Measurements from ENCODE around the gene BICD2. TPM values are rescaled to one million over a fixed set of nuclear protein-coding genes. Genes with fewer than 3 reads are reported as not detected.

BICD2 gene
- total RNA-seq, 1 experiment from 2014 or later: 67.4 TPM

DNA sequence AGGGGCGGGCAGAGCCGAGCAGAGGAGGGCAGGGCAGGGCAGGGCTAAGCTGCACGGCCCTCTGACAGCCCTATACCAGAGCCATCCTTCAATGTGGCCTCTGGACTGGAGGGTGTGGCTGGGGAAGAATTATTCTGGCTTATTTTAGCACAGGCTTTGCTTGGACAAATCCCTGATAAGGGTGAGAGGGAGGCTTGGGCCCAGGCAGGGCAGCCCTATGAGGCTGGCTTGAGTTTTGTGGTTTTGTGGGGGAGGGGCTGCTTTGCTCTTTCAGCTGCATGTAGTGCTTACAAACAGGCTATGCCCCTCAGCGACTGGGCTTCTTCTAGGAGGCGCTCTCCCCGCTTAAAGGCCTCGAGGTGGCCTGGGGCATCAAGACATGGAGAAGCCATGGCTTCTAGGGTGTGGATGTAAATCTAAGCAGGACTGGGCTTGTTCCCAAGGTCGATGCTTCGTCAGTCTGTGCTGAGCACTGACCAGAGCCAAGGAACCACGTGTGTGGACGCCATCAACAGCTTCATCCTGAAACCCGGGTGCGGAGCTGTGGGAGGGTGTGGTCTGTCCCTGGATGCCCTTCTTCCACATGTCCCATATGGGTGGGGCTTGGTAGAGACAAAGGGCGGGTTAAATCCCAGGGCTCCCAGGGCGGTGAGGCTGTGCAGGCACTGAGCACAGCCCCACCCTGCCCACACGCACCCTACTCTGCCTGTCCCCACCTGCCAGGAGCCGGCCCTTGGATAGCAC lies 49.0 kb downstream of the BICD2 start:
- Histone ChIP-seq H3K27ac (no peak overlapping the region), H3K9me3 (replicated peaks) (no peaks in the 10 kb centered on the region), H3K36me3 (peaks cover 94% of the 10 kb centered on the region), H3K4me1 (replicated peaks) (no peaks in the 10 kb centered on the region), H3K4me3 (no peak overlapping the region), H3K27me3 (replicated peaks) (no peaks in the 10 kb centered on the region)
- DNase-seq (ENCODE audit: low read depth in 1 of 2, low spot score in 2 of 2): no peak

DNA sequence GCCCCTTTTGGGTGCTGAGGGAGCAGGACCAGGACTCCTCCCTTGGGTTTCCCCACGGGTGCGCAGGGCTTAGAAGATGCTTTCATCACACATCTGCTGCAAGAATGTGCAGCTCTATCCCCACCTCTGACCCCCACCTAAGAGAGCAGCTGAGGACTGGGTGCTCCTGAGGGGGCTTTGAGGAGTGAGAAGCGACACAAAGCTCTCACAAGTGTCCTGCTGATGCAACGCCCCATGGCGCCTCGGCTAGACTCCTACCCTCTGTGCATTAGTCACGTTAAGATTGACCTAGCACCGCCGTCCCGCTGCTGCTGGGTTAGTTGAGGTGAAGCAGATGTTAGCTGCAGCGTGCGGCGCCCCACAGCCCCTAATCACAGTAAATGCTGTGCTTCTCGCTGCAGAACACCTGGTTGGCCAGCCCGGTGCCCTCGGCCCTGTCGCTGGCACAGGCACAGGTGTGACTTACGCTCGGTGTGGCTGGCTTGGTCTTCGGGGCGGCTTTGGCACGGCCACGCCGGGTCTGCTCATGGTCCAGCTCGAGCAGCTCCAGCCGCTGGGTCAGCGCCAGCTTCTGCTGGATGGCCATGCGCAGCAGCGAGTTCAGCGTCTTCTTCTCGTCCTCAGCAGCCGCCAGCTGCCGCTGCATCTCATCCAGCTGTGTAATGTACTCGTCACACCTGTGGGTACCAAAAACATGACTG lies 49.7 kb downstream of the BICD2 start:
- Histone ChIP-seq H3K4me1 (replicated peaks) (no peaks in the 10 kb centered on the region), H3K9me3 (replicated peaks) (no peaks in the 10 kb centered on the region), H3K4me3 (no peak overlapping the region), H3K27me3 (replicated peaks) (no peaks in the 10 kb centered on the region), H3K27ac (no peak overlapping the region), H3K36me3 (peaks cover 94% of the 10 kb centered on the region)
- DNase-seq (ENCODE audit: low read depth in 1 of 2, low spot score in 2 of 2): no peak

GRCh38 chr9:92714016-92714415 lies 50.6 kb downstream of the BICD2 start:
- H3K4me1 ChIP-seq (replicated peaks): no peaks in the 10 kb centered on the region
- H3K36me3 ChIP-seq: peaks cover 90% of the 10 kb centered on the region
- H3K4me3 ChIP-seq: no peak overlapping the region
- no peak overlapping the region for H3K27ac ChIP-seq
- no peak for DNase-seq (ENCODE audit: low read depth in 1 of 2, low spot score in 2 of 2)
- no peaks in the 10 kb centered on the region for H3K9me3 ChIP-seq (replicated peaks)
- no peaks in the 10 kb centered on the region for H3K27me3 ChIP-seq (replicated peaks)

- no peaks in the 10 kb centered on the region for H3K27me3 ChIP-seq (replicated peaks)
- H3K36me3 ChIP-seq: peaks cover 85% of the 10 kb centered on the region
- H3K27ac ChIP-seq: no peak overlapping the region
- no peak overlapping the region for H3K4me3 ChIP-seq
- no peak for DNase-seq (ENCODE audit: low read depth in 1 of 2, low spot score in 2 of 2)
- H3K9me3 ChIP-seq (replicated peaks): no peaks in the 10 kb centered on the region
- peaks cover 3% of the 10 kb centered on the region; the same call in 1 of the 2 replicates for H3K4me1 ChIP-seq (replicated peaks)
Measured at GRCh38 chr9:92713528-92713927, 51.1 kb downstream of the BICD2 start.

DNA sequence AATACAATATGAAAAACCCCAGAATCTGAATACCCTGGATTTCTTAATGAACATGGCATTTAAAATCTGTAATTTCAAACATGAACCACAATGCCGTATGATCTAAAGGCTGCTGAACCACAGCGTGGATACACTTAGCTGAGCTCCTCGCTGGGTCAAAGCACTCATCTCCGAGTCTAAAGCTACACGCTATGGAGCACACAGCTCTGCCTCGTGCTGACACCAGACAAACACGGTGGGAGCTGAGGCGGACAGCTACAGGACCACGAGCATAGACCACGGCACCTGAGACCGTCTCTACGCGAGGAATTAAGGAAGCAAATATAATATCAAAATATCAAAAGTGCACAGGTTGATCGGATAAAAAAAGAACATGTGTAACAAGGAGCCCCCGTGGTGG lies 51.9 kb downstream of the BICD2 start:
- H3K4me3 ChIP-seq: no peak overlapping the region
- H3K4me1 ChIP-seq (replicated peaks): peaks cover 11% of the 10 kb centered on the region
- H3K27me3 ChIP-seq (replicated peaks): no peaks in the 10 kb centered on the region
- H3K36me3 ChIP-seq: peaks cover 78% of the 10 kb centered on the region
- H3K9me3 ChIP-seq (replicated peaks): no peaks in the 10 kb centered on the region
- no peak overlapping the region for H3K27ac ChIP-seq
- no peak for DNase-seq (ENCODE audit: low read depth in 1 of 2, low spot score in 2 of 2)

DNA sequence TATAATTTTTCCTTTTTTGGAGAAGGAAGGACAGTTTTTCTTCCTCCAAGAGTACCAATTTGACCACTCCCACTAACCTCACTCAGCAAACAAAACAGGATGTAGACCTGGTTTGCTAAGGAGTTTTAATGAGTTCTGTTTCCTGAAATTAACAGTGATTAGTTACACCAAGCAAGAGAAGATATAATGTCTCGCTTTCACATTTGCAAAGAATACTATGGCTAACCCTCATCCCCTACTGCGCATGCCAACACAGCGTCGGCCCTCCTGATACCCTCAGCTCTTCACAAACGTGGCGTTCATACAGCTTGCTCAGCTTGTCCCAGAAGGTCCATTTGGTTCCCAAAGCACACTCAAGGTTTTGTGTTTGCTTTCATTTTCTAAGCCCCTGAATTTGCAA lies 52.8 kb downstream of the BICD2 start:
- Histone ChIP-seq H3K9me3 (replicated peaks) (no peaks in the 10 kb centered on the region), H3K27me3 (replicated peaks) (no peaks in the 10 kb centered on the region), H3K4me1 (replicated peaks) (peaks cover 18% of the 10 kb centered on the region), H3K4me3 (no peak overlapping the region), H3K27ac (no peak overlapping the region), H3K36me3 (peaks cover 68% of the 10 kb centered on the region)
- no peak for DNase-seq (ENCODE audit: low read depth in 1 of 2, low spot score in 2 of 2)

DNA sequence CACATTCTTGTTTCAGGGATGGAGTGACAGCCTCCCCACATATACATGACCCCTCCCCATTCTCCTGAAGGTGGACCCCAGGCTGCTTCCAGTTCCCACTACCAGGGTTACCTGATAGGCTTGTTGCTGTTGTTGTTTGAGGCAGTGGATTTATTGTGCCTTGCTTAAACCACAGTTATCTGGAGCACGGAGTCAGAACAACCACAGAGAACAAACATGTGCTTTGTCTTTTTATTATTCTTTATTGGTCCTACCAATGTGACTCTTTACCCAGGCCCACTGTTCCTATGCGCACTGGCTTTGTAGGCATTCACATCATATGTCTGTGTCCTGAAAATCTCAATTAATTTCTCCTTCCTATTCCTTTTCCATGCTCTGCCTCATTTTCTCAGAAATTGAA lies 53.5 kb downstream of the BICD2 start:
- H3K27me3 ChIP-seq (replicated peaks): no peaks in the 10 kb centered on the region
- peaks cover 25% of the 10 kb centered on the region for H3K4me1 ChIP-seq (replicated peaks)
- H3K36me3 ChIP-seq: peaks cover 69% of the 10 kb centered on the region
- no peaks in the 10 kb centered on the region for H3K9me3 ChIP-seq (replicated peaks)
- no peak for DNase-seq (ENCODE audit: low read depth in 1 of 2, low spot score in 2 of 2)
- H3K27ac ChIP-seq: no peak overlapping the region
- H3K4me3 ChIP-seq: no peak overlapping the region

GRCh38 chr9:92710368-92710767 lies 54.3 kb downstream of the BICD2 start:
- Histone ChIP-seq H3K9me3 (replicated peaks) (no peaks in the 10 kb centered on the region), H3K36me3 (peaks cover 63% of the 10 kb centered on the region), H3K4me1 (replicated peaks) (peaks cover 25% of the 10 kb centered on the region), H3K27me3 (replicated peaks) (no peaks in the 10 kb centered on the region), H3K4me3 (no peak overlapping the region), H3K27ac (no peak overlapping the region)
- DNase-seq (ENCODE audit: low read depth in 1 of 2, low spot score in 2 of 2): no peak

DNA sequence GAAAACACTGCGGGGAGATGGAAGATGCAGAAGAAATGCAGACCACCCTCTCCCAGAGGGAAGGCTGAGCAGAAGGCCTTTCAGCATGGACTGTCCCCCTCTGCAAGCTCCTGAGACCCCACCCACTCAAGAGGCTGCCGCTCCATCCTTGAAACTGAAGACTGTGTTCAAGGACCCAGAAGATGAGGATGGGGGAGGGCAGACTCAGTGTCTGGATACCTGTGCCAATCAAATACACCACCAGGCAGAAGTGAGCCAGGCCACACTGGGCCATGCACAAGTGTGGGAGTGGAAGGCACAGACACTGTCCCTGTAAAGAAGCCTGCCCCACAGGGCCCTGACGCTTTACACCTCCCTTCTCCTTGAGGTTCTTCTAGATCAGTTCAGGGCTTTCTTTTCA lies 54.7 kb downstream of the BICD2 start:
- H3K36me3 ChIP-seq: peaks cover 59% of the 10 kb centered on the region
- H3K4me3 ChIP-seq: no peak overlapping the region
- H3K27me3 ChIP-seq (replicated peaks): no peaks in the 10 kb centered on the region
- no peak overlapping the region for H3K27ac ChIP-seq
- DNase-seq (ENCODE audit: low read depth in 1 of 2, low spot score in 2 of 2): no peak
- H3K9me3 ChIP-seq (replicated peaks): no peaks in the 10 kb centered on the region
- H3K4me1 ChIP-seq (replicated peaks): peaks cover 25% of the 10 kb centered on the region

DNA sequence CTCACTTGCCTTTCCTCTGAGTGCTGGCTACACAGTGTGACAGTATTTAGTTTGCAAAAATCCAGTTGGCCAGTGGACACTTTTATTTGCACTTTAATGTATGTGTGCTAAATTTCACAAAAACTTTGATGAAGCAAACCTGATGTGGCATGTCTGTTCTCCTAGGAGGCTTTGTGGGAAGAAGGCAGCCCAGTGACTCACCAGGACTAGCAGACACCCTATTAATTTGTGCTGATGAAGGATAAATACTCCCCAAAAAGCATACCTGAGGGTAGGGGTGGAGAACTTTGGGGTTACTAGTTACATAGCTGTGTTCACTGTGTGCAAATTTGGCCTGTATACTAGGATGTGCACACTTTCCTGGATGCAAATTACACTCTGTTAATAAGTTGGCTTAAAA lies 55.4 kb downstream of the BICD2 start:
- Histone ChIP-seq H3K27me3 (replicated peaks) (no peaks in the 10 kb centered on the region), H3K4me3 (no peak overlapping the region), H3K9me3 (replicated peaks) (no peaks in the 10 kb centered on the region), H3K27ac (no peak overlapping the region), H3K4me1 (replicated peaks) (peaks cover 25% of the 10 kb centered on the region), H3K36me3 (peaks cover 52% of the 10 kb centered on the region)
- no peak for DNase-seq (ENCODE audit: low read depth in 1 of 2, low spot score in 2 of 2)

GRCh38 chr9:92707530-92707929 lies 57.1 kb downstream of the BICD2 start:
- no peaks in the 10 kb centered on the region for H3K9me3 ChIP-seq (replicated peaks)
- H3K27me3 ChIP-seq (replicated peaks): no peaks in the 10 kb centered on the region
- H3K4me3 ChIP-seq: no peak overlapping the region
- peaks cover 25% of the 10 kb centered on the region for H3K4me1 ChIP-seq (replicated peaks)
- no peak overlapping the region; the same call in 1 of the 2 replicates for H3K27ac ChIP-seq
- peak in 1 of 2 experiments; percentile 57 for DNase-seq (ENCODE audit: low read depth in 1 of 2, low spot score in 2 of 2)
- H3K36me3 ChIP-seq: peaks cover 36% of the 10 kb centered on the region

- no peak for DNase-seq (ENCODE audit: low read depth in 1 of 2, low spot score in 2 of 2)
- H3K9me3 ChIP-seq (replicated peaks): no peaks in the 10 kb centered on the region
- H3K27ac ChIP-seq: no peak overlapping the region
- peaks cover 28% of the 10 kb centered on the region for H3K36me3 ChIP-seq
- H3K4me1 ChIP-seq (replicated peaks): peaks cover 25% of the 10 kb centered on the region
- H3K27me3 ChIP-seq (replicated peaks): no peaks in the 10 kb centered on the region
- H3K4me3 ChIP-seq: no peak overlapping the region
Measured at GRCh38 chr9:92706218-92706940, 58.3 kb downstream of the BICD2 start.

- Histone ChIP-seq H3K4me1 (replicated peaks) (peaks cover 25% of the 10 kb centered on the region), H3K27ac (no peak overlapping the region), H3K27me3 (replicated peaks) (no peaks in the 10 kb centered on the region), H3K9me3 (replicated peaks) (no peaks in the 10 kb centered on the region), H3K36me3 (peaks cover 9% of the 10 kb centered on the region), H3K4me3 (no peak overlapping the region)
- no peak for DNase-seq (ENCODE audit: low read depth in 1 of 2, low spot score in 2 of 2)
Measured at GRCh38 chr9:92704528-92704927, 60.1 kb downstream of the BICD2 start.

GRCh38 chr9:92696619-92697018 lies 68.0 kb downstream of the BICD2 start:
- Histone ChIP-seq H3K9me3 (replicated peaks) (peaks cover 12% of the 10 kb centered on the region), H3K4me1 (replicated peaks) (no peaks in the 10 kb centered on the region), H3K27me3 (replicated peaks) (no peaks in the 10 kb centered on the region), H3K4me3 (no peak overlapping the region), H3K36me3 (no peaks in the 10 kb centered on the region), H3K27ac (no peak overlapping the region)
- DNase-seq (ENCODE audit: low read depth in 1 of 2, low spot score in 2 of 2): no peak
